Smooth muscle cell (in vitro differentiated cells): ENCODE data around the gene TMEM26. TPM values are rescaled to one million over a fixed set of nuclear protein-coding genes. Genes with fewer than 3 reads are reported as not detected.

Source experiments
- DNase-seq: peaks from one replicate; lab custom pipeline; 2025; ENCODE audit not compliant: unreplicated experiment; lab: John Stamatoyannopoulos, UW
- H2AFZ ChIP-seq: fragments of 200-600 bp; sonication (generic); 2 replicates; pipeline ENCODE4 v1.6.0; 2016; ENCODE audit warnings: antibody characterized with exemption, low read depth, mild to moderate bottlenecking
- H3F3A ChIP-seq: fragments of 200-600 bp; sonication (generic); 2 replicates; pipeline ENCODE4 v1.6.0; 2017; ENCODE audit warnings: antibody characterized with exemption, low read depth
- H3K27ac ChIP-seq: fragments of 200-600 bp; sonication (generic); 2 replicates; pipeline ENCODE4 v1.5.1; 2016; ENCODE audit warnings: low read depth, mild to moderate bottlenecking
- H3K27me3 ChIP-seq: fragments of 200-600 bp; sonication (generic); 2 replicates; pipeline ENCODE4 v1.6.1; 2016; ENCODE audit warnings: low read depth, mild to moderate bottlenecking
- H3K36me3 ChIP-seq: fragments of 200-600 bp; sonication (generic); 2 replicates; pipeline ENCODE4 v1.5.1; 2016; ENCODE audit warnings: low read depth
- H3K4me1 ChIP-seq: fragments of 200-600 bp; sonication (generic); 2 replicates; pipeline ENCODE4 v1.5.1; 2016; ENCODE audit warnings: low read depth
- H3K4me2 ChIP-seq: fragments of 200-600 bp; sonication (generic); 2 replicates; pipeline ENCODE4 v1.6.0; 2016; ENCODE audit warnings: mild to moderate bottlenecking
- H3K4me3 ChIP-seq: fragments of 200-600 bp; sonication (generic); 2 replicates; pipeline ENCODE4 v1.5.1; 2016; ENCODE audit warnings: mild to moderate bottlenecking
- H3K79me2 ChIP-seq: fragments of 200-600 bp; sonication (generic); 2 replicates; pipeline ENCODE4 v1.6.0; 2016; ENCODE audit warnings: low read depth, mild to moderate bottlenecking
- H3K9ac ChIP-seq: fragments of 200-600 bp; sonication (generic); 2 replicates; pipeline ENCODE4 v1.6.0; 2016; ENCODE audit warnings: low read depth
- H3K9me3 ChIP-seq: fragments of 200-600 bp; sonication (generic); replicated peaks from 2 replicates; pipeline ENCODE4 v1.5.1; 2016; ENCODE audit warnings: low read depth
- H4K20me1 ChIP-seq: fragments of 200-600 bp; sonication (generic); 2 replicates; pipeline ENCODE4 v1.6.0; 2016; ENCODE audit warnings: low read depth
- WGBS: methylation state at CpG from one replicate; pipeline ENCODE4 v1.1.7; 2016; ENCODE audit warnings: low lambda C conversion rate; 5-methylcytosine and 5-hydroxymethylcytosine counted together
- polyA plus RNA-seq: library from polyadenylated mRNA; unstranded; fragments of >200 nt; fragmentation: Nextera tagmentation; extraction: Ambion mirVana; gene quantifications from 2 replicates; pipeline ENCODE4 v1.2.1, GENCODE V29; 2016
- total RNA-seq: library from RNA; depleted of rRNA; stranded (reverse); fragments of >200 nt; gene quantifications from 2 replicates; pipeline ENCODE4 v1.2.3, GENCODE V29; 2014
- TF ChIP-seq, protein P1 (sequence below): fragments of 200-600 bp; sonication (generic); IDR thresholded peaks from 2 replicates; pipeline ENCODE4 v1.5.1; 2017; ENCODE audit warnings: borderline replicate concordance, mild to moderate bottlenecking, antibody characterized with exemption; ENCODE audit not compliant: insufficient read depth, poor library complexity, severe bottlenecking

The TMEM26 gene
- total and polyA plus RNA-seq, 2 experiments from 2014 or later = not detected

DNA sequence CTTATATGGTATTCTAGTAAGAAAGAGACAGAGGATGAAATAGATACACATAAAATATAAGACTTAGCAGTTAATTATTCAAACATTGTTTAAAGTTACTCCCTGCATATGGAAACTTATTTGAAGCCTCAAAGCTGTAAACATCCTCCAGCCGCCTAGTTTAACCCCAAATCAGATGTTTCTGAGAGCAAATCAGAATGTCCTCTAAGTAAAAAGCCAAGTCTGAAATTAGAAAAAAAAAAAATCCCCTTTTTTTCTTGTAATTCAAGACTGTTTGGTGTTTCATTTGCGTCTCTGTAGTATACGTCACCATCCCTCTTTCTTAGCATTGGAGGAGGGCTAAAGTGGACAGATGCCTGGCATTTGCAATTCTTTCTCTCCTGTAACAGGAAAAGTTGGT is 46.4 kb downstream of the TMEM26 start:
- H3K4me1 ChIP-seq = no peaks in the 10 kb centered on the region
- H3K36me3 ChIP-seq = no peaks in the 10 kb centered on the region
- no peaks in the 10 kb centered on the region for H3K9me3 ChIP-seq
- no peaks in the 10 kb centered on the region for H3F3A ChIP-seq
- no peak overlapping the region for H3K9ac ChIP-seq
- no peaks in the 10 kb centered on the region for H3K27me3 ChIP-seq
- no peak overlapping the region for H3K27ac ChIP-seq
- H3K4me3 ChIP-seq = no peak overlapping the region
- no peaks in the 10 kb centered on the region for H3K79me2 ChIP-seq
- 85% methylated on average over 3 of the region's 3 CpGs for WGBS
- H4K20me1 ChIP-seq = no peaks in the 10 kb centered on the region
- no peak for DNase-seq
- TF ChIP-seq, protein P1, sequence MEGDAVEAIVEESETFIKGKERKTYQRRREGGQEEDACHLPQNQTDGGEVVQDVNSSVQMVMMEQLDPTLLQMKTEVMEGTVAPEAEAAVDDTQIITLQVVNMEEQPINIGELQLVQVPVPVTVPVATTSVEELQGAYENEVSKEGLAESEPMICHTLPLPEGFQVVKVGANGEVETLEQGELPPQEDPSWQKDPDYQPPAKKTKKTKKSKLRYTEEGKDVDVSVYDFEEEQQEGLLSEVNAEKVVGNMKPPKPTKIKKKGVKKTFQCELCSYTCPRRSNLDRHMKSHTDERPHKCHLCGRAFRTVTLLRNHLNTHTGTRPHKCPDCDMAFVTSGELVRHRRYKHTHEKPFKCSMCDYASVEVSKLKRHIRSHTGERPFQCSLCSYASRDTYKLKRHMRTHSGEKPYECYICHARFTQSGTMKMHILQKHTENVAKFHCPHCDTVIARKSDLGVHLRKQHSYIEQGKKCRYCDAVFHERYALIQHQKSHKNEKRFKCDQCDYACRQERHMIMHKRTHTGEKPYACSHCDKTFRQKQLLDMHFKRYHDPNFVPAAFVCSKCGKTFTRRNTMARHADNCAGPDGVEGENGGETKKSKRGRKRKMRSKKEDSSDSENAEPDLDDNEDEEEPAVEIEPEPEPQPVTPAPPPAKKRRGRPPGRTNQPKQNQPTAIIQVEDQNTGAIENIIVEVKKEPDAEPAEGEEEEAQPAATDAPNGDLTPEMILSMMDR = no peak
- no peak overlapping the region for H3K4me2 ChIP-seq
- H2AFZ ChIP-seq = no peak overlapping the region

DNA sequence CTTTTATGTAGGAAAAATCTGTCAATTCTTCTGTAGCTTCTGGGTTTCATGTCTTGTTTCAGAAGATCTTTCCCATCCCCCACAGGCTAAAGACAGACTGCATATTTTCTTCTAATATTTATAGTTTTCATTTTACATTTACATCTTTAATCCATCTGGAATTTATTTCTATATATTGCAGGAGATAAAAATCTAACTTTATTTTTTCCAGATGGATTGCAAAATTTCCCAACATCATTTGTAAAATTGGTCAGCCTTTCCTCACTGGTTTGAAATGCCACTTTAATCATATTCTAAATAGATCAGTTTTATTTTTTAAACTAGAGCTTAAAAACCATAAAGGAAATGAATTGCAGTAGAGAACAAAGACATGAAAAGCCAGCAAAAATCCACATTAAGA is 46.9 kb downstream of the TMEM26 start:
- no peak overlapping the region for H3K4me3 ChIP-seq
- H3K4me1 ChIP-seq = no peaks in the 10 kb centered on the region
- no peak overlapping the region for H3K27ac ChIP-seq
- no peak overlapping the region for H3K9ac ChIP-seq
- H2AFZ ChIP-seq = peak overlapping the region; percentile 19
- no peaks in the 10 kb centered on the region for H4K20me1 ChIP-seq
- no peaks in the 10 kb centered on the region for H3K27me3 ChIP-seq
- DNase-seq = no peak
- no peak overlapping the region for H3K4me2 ChIP-seq
- no peaks in the 10 kb centered on the region for H3F3A ChIP-seq
- TF ChIP-seq, protein P1 = no peak
- no peaks in the 10 kb centered on the region for H3K36me3 ChIP-seq
- H3K9me3 ChIP-seq = no peaks in the 10 kb centered on the region
- no peaks in the 10 kb centered on the region for H3K79me2 ChIP-seq

DNA sequence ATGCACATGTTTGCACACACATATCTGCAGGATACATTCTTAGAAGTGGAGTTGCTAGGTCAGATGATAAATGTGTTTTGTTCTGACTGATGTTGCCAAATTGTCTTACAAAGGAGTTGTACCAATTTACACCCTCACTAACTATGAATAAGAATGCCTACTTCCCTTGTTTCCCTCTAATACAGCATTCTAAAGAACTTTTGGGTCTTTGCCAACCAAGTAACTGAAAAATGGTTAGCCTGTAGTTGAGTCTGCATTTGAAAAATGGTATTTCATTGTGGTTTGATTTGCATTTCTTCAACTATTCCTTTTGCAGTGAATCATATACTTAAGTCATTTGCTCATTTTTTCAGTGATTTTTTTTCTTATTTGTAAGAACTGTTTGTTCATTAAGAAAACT is 48.4 kb downstream of the TMEM26 start:
- Histone ChIP-seq H3K27ac (no peak overlapping the region), H3K9me3 (no peaks in the 10 kb centered on the region), H3F3A (no peaks in the 10 kb centered on the region), H3K4me3 (no peak overlapping the region), H3K9ac (no peak overlapping the region), H3K27me3 (no peaks in the 10 kb centered on the region), H3K36me3 (no peaks in the 10 kb centered on the region), H3K4me1 (no peaks in the 10 kb centered on the region), H4K20me1 (no peaks in the 10 kb centered on the region), H3K4me2 (no peak overlapping the region), H2AFZ (no peak overlapping the region), H3K79me2 (no peaks in the 10 kb centered on the region)
- no peak for DNase-seq
- TF ChIP-seq, protein P1 = no peak

DNA sequence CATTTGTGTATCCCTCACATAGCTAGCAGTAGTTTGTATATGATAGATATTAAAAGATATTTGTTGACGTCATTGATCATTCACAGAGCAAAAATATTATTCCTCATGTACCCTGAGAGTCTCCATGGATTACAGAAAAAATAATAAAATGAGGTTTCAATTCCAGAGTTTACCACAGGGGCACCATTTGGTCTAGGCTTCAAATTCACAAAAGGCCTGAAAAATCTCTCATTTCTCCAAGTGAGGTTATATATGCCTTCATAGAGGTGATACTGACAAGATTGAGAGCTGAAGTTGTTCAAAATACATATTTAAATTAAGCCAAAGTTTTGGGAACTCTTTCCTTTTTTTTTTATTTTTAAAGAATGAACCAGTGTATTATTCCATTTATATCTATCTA is 52.7 kb downstream of the TMEM26 start:
- H3K27me3 ChIP-seq = no peaks in the 10 kb centered on the region
- no peak for DNase-seq
- H3K4me2 ChIP-seq = no peak overlapping the region
- TF ChIP-seq, protein P1 = no peak
- no peaks in the 10 kb centered on the region for H3K36me3 ChIP-seq
- H3K9ac ChIP-seq = no peak overlapping the region
- H3K9me3 ChIP-seq = no peaks in the 10 kb centered on the region
- no peak overlapping the region for H3K4me3 ChIP-seq
- H3K4me1 ChIP-seq = no peaks in the 10 kb centered on the region
- no peaks in the 10 kb centered on the region for H4K20me1 ChIP-seq
- WGBS = 100% methylated on average over 1 of the region's 1 CpG
- no peak overlapping the region for H3K27ac ChIP-seq
- H3F3A ChIP-seq = no peaks in the 10 kb centered on the region
- H3K79me2 ChIP-seq = no peaks in the 10 kb centered on the region
- H2AFZ ChIP-seq = no peak overlapping the region
